DMS 273 (cell line): ENCODE measurements around the gene RNU2-63P.
"Not testable (repeated sequence)": the region's sequence is repeated elsewhere in the genome, so short reads cannot be mapped to it uniquely, and the experiment has no call there.

Experiments
- DNase-seq: peaks from one replicate; lab custom pipeline; 2025; ENCODE audit not compliant: unreplicated experiment; lab: John Stamatoyannopoulos, UW

RNU2-63P gene

GRCh38 chr2:88016086-88016959 lies at the start of gene RNU2-63P:
Gene RNU2-63P (minus strand): TSS chr2:88016547.
- DNase-seq: peak; percentile 96

GRCh38 chr2:88061295-88061694 lies 44.9 kb upstream of the RNU2-63P start:
- no peak for DNase-seq

- no peak for DNase-seq
Observed at GRCh38 chr2:88060907-88061275, 44.5 kb upstream of the RNU2-63P start.

- peak; percentile 71 for DNase-seq
Observed at GRCh38 chr2:88059979-88060906, 43.9 kb upstream of the RNU2-63P start.

GRCh38 chr2:88058191-88058590 lies 41.8 kb upstream of the RNU2-63P start:
- DNase-seq: peak; percentile 37

GRCh38 chr2:88057437-88057844 lies 41.1 kb upstream of the RNU2-63P start:
- no peak for DNase-seq

GRCh38 chr2:88055371-88056128 lies 39.2 kb upstream of the RNU2-63P start, which contains the start of gene KRCC1:
Gene KRCC1 (minus strand): TSS chr2:88055783. CDS start chr2:88028563, 27,220 bp downstream.
- DNase-seq: peak; percentile 98

GRCh38 chr2:88054782-88055370 lies 38.5 kb upstream of the RNU2-63P start:
- DNase-seq: peak; percentile 56

- DNase-seq: no peak
Observed at GRCh38 chr2:88053934-88054781, 37.8 kb upstream of the RNU2-63P start.

GRCh38 chr2:88053296-88053695 lies 36.9 kb upstream of the RNU2-63P start:
- DNase-seq: no peak

GRCh38 chr2:88051792-88052191 lies 35.4 kb upstream of the RNU2-63P start:
- no peak for DNase-seq

- DNase-seq: no peak
Observed at GRCh38 chr2:88049622-88050021, 33.3 kb upstream of the RNU2-63P start.

- DNase-seq: no peak
Observed at GRCh38 chr2:88048541-88048940, 32.2 kb upstream of the RNU2-63P start.

GRCh38 chr2:88045561-88045960 lies 29.2 kb upstream of the RNU2-63P start:
- DNase-seq: not testable (repeated sequence)

GRCh38 chr2:88042476-88042875 lies 26.1 kb upstream of the RNU2-63P start:
- no peak for DNase-seq

- peak; percentile 10 for DNase-seq
Observed at GRCh38 chr2:88038263-88039105, 22.1 kb upstream of the RNU2-63P start.

GRCh38 chr2:88036606-88037005 lies 20.3 kb upstream of the RNU2-63P start:
- DNase-seq: no peak

GRCh38 chr2:88036182-88036581 lies 19.8 kb upstream of the RNU2-63P start:
- DNase-seq: no peak
